Activated CD8-positive, alpha-beta T cell treated with anti-CD3 and anti-CD28 coated beads, Interleukin-2, amount 10 ng/mL, durations not matched to agents 7 days and 5 days (primary cell): ENCODE data around the gene AFDN. TPM values are rescaled to one million over a fixed set of nuclear protein-coding genes. Genes with fewer than 3 reads are reported as not detected.
A peak's percentile ranks its signal among the peaks of the same experiment; 100 is the strongest.
"Not testable (repeated sequence)": the region's sequence is repeated elsewhere in the genome, so short reads cannot be mapped to it uniquely, and the experiment has no call there.

Experiments
- ATAC-seq: fragments of 150-1000 bp; cut with Tn5 transposase; one replicate; pipeline ENCODE4 v1.10.0; 2021; ENCODE audit warnings: moderate library complexity
- CTCF ChIA-PET: fragments of 350-600 bp; sonication (Branson Sonifier 250); formaldehyde crosslinking; loops from one replicate; lab custom pipeline; 2021; ENCODE audit warnings: antibody characterized with exemption; lab: Charles Lee
- POLR2A ChIA-PET: fragments of 350-600 bp; sonication (Branson Sonifier 250); formaldehyde crosslinking; loops from one replicate; lab custom pipeline; 2021; ENCODE audit warnings: antibody characterized with exemption; lab: Charles Lee
- DNase-seq: peaks from one replicate; pipeline ENCODE4 v3.0.0-alpha.2; 2020
- H3K27ac Mint-ChIP-seq: one replicate; pipeline ENCODE4 v1.8.0; 2021; ENCODE audit warnings: mild to moderate bottlenecking, mixed read lengths
- H3K27me3 Mint-ChIP-seq: one replicate; pipeline ENCODE4 v1.8.0; 2021; ENCODE audit warnings: low read depth, mixed read lengths
- H3K36me3 Mint-ChIP-seq: one replicate; pipeline ENCODE4 v1.8.0; 2021; ENCODE audit warnings: low read depth, mixed read lengths
- H3K4me1 Mint-ChIP-seq: one replicate; pipeline ENCODE4 v1.8.0; 2021; ENCODE audit warnings: low read depth, mixed read lengths
- H3K4me3 Mint-ChIP-seq: one replicate; pipeline ENCODE4 v1.8.0; 2021; ENCODE audit warnings: mild to moderate bottlenecking, mixed read lengths
- H3K9me3 Mint-ChIP-seq: one replicate; pipeline ENCODE4 v1.8.0; 2022; ENCODE audit warnings: mixed read lengths; ENCODE audit not compliant: insufficient read depth
- total RNA-seq, 2 experiments: library from RNA; stranded (reverse); gene quantifications; one replicate each; pipeline ENCODE4 v1.2.3, GENCODE V29; 2021

AFDN gene
- total RNA-seq, 2 experiments from 2014 or later, result 20.9 to 24.2 TPM

- Mint-ChIP-seq H3K4me3 (no peak overlapping the region), H3K27me3 (no peaks in the 10 kb centered on the region), H3K9me3 (no peaks in the 10 kb centered on the region), H3K36me3 (peaks cover 3% of the 10 kb centered on the region), H3K27ac (no peak overlapping the region), H3K4me1 (peaks cover 5% of the 10 kb centered on the region)
- ATAC-seq (no peak), DNase-seq (no peak)
- CTCF ChIA-PET, result no interaction called here
- POLR2A ChIA-PET, result no interaction called here
These were observed 136.0 kb downstream of the AFDN start for GRCh38 chr6:167962711-167963110.

- H3K36me3 Mint-ChIP-seq, result peaks cover 3% of the 10 kb centered on the region
- ChIA-PET CTCF (no interaction called here), POLR2A (no interaction called here)
- no peak for ATAC-seq
- H3K27me3 Mint-ChIP-seq, result no peaks in the 10 kb centered on the region
- DNase-seq, result no peak
- no peaks in the 10 kb centered on the region for H3K9me3 Mint-ChIP-seq
- H3K27ac Mint-ChIP-seq, result no peak overlapping the region
- no peak overlapping the region for H3K4me3 Mint-ChIP-seq
- H3K4me1 Mint-ChIP-seq, result peaks cover 5% of the 10 kb centered on the region
These were observed 136.9 kb downstream of the AFDN start for GRCh38 chr6:167963589-167964057.

- no peaks in the 10 kb centered on the region for H3K9me3 Mint-ChIP-seq
- no peak for DNase-seq
- no peak overlapping the region for H3K27ac Mint-ChIP-seq
- H3K36me3 Mint-ChIP-seq, result peaks cover 3% of the 10 kb centered on the region
- ChIA-PET CTCF (no interaction called here), POLR2A (no interaction called here)
- H3K4me3 Mint-ChIP-seq, result no peak overlapping the region
- no peaks in the 10 kb centered on the region for H3K27me3 Mint-ChIP-seq
- ATAC-seq, result no peak
- H3K4me1 Mint-ChIP-seq, result peaks cover 5% of the 10 kb centered on the region
These were observed 139.2 kb downstream of the AFDN start for GRCh38 chr6:167965592-167966539.

GRCh38 chr6:167966540-167966905, 139.8 kb downstream of the AFDN start:
- no peaks in the 10 kb centered on the region for H3K9me3 Mint-ChIP-seq
- no peak overlapping the region for H3K4me3 Mint-ChIP-seq
- no peak for DNase-seq
- ATAC-seq, result no peak
- H3K27ac Mint-ChIP-seq, result no peak overlapping the region
- H3K4me1 Mint-ChIP-seq, result peaks cover 5% of the 10 kb centered on the region
- no peaks in the 10 kb centered on the region for H3K27me3 Mint-ChIP-seq
- ChIA-PET CTCF (no interaction called here), POLR2A (no interaction called here)
- peaks cover 3% of the 10 kb centered on the region for H3K36me3 Mint-ChIP-seq

GRCh38 chr6:167968091-167968490, 141.4 kb downstream of the AFDN start:
- H3K4me1 Mint-ChIP-seq, result peaks cover 5% of the 10 kb centered on the region
- H3K4me3 Mint-ChIP-seq, result no peak overlapping the region
- ChIA-PET POLR2A (no interaction called here), CTCF (interaction anchor here (0.7 to 1.7 kb wide), 3 partner anchors 10 to 133 kb away, joined by 3 to 4 read pairs (median 4); no protein-coding TSS in a partner anchor)
- no peak overlapping the region for H3K27ac Mint-ChIP-seq
- ATAC-seq, result peak; percentile 47
- H3K36me3 Mint-ChIP-seq, result no peaks in the 10 kb centered on the region
- H3K9me3 Mint-ChIP-seq, result no peaks in the 10 kb centered on the region
- no peaks in the 10 kb centered on the region for H3K27me3 Mint-ChIP-seq
- peak; percentile 45 for DNase-seq

GRCh38 chr6:167970230-167970629, 143.5 kb downstream of the AFDN start:
- no peak overlapping the region for H3K4me3 Mint-ChIP-seq
- H3K36me3 Mint-ChIP-seq, result no peaks in the 10 kb centered on the region
- no peak for DNase-seq
- H3K4me1 Mint-ChIP-seq, result no peaks in the 10 kb centered on the region
- H3K9me3 Mint-ChIP-seq, result no peaks in the 10 kb centered on the region
- H3K27me3 Mint-ChIP-seq, result no peaks in the 10 kb centered on the region
- H3K27ac Mint-ChIP-seq, result no peak overlapping the region
- ATAC-seq, result no peak
- CTCF ChIA-PET, result no interaction called here
- POLR2A ChIA-PET, result no interaction called here

GRCh38 chr6:167972193-167972592, 145.5 kb downstream of the AFDN start:
- no peak overlapping the region for H3K27ac Mint-ChIP-seq
- no peaks in the 10 kb centered on the region for H3K4me1 Mint-ChIP-seq
- no peak overlapping the region for H3K4me3 Mint-ChIP-seq
- ATAC-seq, result no peak
- H3K9me3 Mint-ChIP-seq, result no peaks in the 10 kb centered on the region
- no peak for DNase-seq
- ChIA-PET POLR2A (no interaction called here), CTCF (no interaction called here)
- no peaks in the 10 kb centered on the region for H3K27me3 Mint-ChIP-seq
- no peaks in the 10 kb centered on the region for H3K36me3 Mint-ChIP-seq

- DNase-seq (no peak), ATAC-seq (no peak)
- CTCF ChIA-PET, result no interaction called here
- H3K36me3 Mint-ChIP-seq, result no peaks in the 10 kb centered on the region
- POLR2A ChIA-PET, result no interaction called here
- no peak overlapping the region for H3K4me3 Mint-ChIP-seq
- no peaks in the 10 kb centered on the region for H3K27me3 Mint-ChIP-seq
- H3K4me1 Mint-ChIP-seq, result no peaks in the 10 kb centered on the region
- no peaks in the 10 kb centered on the region for H3K9me3 Mint-ChIP-seq
- no peak overlapping the region for H3K27ac Mint-ChIP-seq
These were observed 146.6 kb downstream of the AFDN start for GRCh38 chr6:167973148-167973885.

GRCh38 chr6:167974640-167975344, 148.1 kb downstream of the AFDN start:
- no peak overlapping the region for H3K4me3 Mint-ChIP-seq
- H3K27ac Mint-ChIP-seq, result no peak overlapping the region
- no peaks in the 10 kb centered on the region for H3K36me3 Mint-ChIP-seq
- DNase-seq (no peak), ATAC-seq (no peak)
- no peaks in the 10 kb centered on the region for H3K4me1 Mint-ChIP-seq
- POLR2A ChIA-PET, result no interaction called here
- H3K27me3 Mint-ChIP-seq, result no peaks in the 10 kb centered on the region
- H3K9me3 Mint-ChIP-seq, result no peaks in the 10 kb centered on the region
- CTCF ChIA-PET, result no interaction called here

- ATAC-seq, result no peak
- DNase-seq, result no peak
- H3K9me3 Mint-ChIP-seq, result no peaks in the 10 kb centered on the region
- no peak overlapping the region for H3K4me3 Mint-ChIP-seq
- no peaks in the 10 kb centered on the region for H3K36me3 Mint-ChIP-seq
- H3K27ac Mint-ChIP-seq, result no peak overlapping the region
- CTCF ChIA-PET, result no interaction called here
- no peaks in the 10 kb centered on the region for H3K27me3 Mint-ChIP-seq
- no peaks in the 10 kb centered on the region for H3K4me1 Mint-ChIP-seq
- POLR2A ChIA-PET, result no interaction called here
These were observed 148.7 kb downstream of the AFDN start for GRCh38 chr6:167975458-167975857.

- H3K36me3 Mint-ChIP-seq, DNase-seq, CTCF ChIA-PET, H3K9me3 Mint-ChIP-seq, H3K27ac Mint-ChIP-seq, H3K4me1 Mint-ChIP-seq, POLR2A ChIA-PET, H3K4me3 Mint-ChIP-seq, H3K27me3 Mint-ChIP-seq, ATAC-seq: not testable (repeated sequence)
These were observed 149.5 kb downstream of the AFDN start for GRCh38 chr6:167976116-167976657.
